ENCODE data around the gene BICDL2. TPM values are rescaled to one million over a fixed set of nuclear protein-coding genes. Genes with fewer than 3 reads are reported as not detected.
A peak's percentile ranks its signal among the peaks of the same experiment; 100 is the strongest.

Gene BICDL2
- total and polyA plus RNA-seq, 9 of the 15 experiments (the other 6 are each of a cell fraction or from before 2014, with no cell fraction given), result 0.09 to 0.28 (median 0.09) TPM; not detected in 6

DNA sequence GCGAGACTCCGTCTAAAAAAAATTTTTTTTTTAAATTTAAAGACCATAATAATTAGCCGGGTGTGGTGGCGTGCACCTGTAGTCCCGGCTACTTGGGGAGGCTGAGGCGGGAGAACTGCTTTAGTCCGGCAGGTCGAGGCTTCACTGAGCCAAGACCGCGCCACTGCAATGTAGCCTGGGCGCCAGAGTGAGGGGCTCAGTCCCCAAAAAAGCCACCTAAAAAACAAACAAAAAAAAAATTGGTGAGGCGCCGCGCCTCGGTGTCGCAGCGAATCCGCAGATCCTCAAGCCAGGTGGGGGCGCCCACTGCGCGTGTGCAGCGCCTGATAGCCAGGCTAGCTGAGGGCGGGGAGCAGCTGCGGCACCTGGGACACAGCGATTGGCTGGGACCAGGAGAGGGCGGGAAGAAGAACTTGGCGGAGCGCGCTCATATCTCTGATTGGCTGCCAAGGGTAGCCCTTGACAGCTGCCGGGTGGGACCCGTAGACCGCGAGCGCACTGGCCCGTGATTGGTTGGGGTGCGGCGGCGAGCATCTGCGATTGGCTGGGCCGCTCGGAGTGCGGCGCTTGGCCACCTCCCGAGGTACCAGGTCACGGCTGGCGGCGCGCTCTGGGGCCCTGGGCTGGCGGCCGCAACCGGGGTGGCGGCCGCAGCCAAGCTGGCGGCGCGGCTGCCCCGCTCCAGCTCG is 33.0 kb downstream of the BICDL2 start (continued):
- no peak for TF ChIP-seq PRDM10 (IDR thresholded peaks at IDR 0.05; ENCODE audit: partially characterized antibody)
- TF ChIP-seq TFAM (CRISPR knock-in tag; conservative IDR thresholded peaks at IDR 0.05), result no peak
- no peak for TF ChIP-seq ZNF707 (CRISPR knock-in tag; conservative IDR thresholded peaks at IDR 0.05)
- peak; percentile 61; the same call in 1 of the 2 replicates for TF ChIP-seq CEBPZ (IDR thresholded peaks at IDR 0.05; ENCODE audit: borderline replicate concordance, low read depth, low read length)
- TF ChIP-seq, protein P1, sequence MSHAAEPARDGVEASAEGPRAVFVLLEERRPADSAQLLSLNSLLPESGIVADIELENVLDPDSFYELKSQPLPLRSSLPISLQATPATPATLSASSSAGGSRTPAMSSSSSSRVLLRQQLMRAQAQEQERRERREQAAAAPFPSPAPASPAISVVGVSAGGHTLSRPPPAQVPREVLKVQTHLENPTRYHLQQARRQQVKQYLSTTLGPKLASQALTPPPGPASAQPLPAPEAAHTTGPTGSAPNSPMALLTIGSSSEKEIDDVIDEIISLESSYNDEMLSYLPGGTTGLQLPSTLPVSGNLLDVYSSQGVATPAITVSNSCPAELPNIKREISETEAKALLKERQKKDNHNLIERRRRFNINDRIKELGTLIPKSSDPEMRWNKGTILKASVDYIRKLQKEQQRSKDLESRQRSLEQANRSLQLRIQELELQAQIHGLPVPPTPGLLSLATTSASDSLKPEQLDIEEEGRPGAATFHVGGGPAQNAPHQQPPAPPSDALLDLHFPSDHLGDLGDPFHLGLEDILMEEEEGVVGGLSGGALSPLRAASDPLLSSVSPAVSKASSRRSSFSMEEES (CRISPR knock-in tag; IDR thresholded peaks at IDR 0.05), result no peak
- TF ChIP-seq, protein P2, sequence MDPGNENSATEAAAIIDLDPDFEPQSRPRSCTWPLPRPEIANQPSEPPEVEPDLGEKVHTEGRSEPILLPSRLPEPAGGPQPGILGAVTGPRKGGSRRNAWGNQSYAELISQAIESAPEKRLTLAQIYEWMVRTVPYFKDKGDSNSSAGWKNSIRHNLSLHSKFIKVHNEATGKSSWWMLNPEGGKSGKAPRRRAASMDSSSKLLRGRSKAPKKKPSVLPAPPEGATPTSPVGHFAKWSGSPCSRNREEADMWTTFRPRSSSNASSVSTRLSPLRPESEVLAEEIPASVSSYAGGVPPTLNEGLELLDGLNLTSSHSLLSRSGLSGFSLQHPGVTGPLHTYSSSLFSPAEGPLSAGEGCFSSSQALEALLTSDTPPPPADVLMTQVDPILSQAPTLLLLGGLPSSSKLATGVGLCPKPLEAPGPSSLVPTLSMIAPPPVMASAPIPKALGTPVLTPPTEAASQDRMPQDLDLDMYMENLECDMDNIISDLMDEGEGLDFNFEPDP (CRISPR knock-in tag; IDR thresholded peaks at IDR 0.05), result no peak
- no peak for TF ChIP-seq TCF7 (IDR thresholded peaks at IDR 0.05; ENCODE audit: borderline replicate concordance)
- TF ChIP-seq ZNF77 (CRISPR knock-in tag; IDR thresholded peaks at IDR 0.05), result no peak
- TF ChIP-seq POLR2H (tag; IDR thresholded peaks at IDR 0.05; ENCODE audit: low read depth), result no peak
- TF ChIP-seq, protein P3, sequence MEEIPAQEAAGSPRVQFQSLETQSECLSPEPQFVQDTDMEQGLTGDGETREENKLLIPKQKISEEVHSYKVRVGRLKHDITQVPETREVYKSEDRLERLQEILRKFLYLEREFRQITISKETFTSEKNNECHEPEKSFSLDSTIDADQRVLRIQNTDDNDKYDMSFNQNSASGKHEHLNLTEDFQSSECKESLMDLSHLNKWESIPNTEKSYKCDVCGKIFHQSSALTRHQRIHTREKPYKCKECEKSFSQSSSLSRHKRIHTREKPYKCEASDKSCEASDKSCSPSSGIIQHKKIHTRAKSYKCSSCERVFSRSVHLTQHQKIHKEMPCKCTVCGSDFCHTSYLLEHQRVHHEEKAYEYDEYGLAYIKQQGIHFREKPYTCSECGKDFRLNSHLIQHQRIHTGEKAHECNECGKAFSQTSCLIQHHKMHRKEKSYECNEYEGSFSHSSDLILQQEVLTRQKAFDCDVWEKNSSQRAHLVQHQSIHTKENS (CRISPR knock-in tag; IDR thresholded peaks at IDR 0.05), result no peak
- TF ChIP-seq MLLT1 (IDR thresholded peaks at IDR 0.05), result peak in 1 of 2 experiments; percentile 68; a peak in 1 of 4 replicates

All from K562 (cell line).